ENCODE measurements around the gene CRX. TPM values are rescaled to one million over a fixed set of nuclear protein-coding genes. Genes with fewer than 3 reads are reported as not detected.
A peak's percentile ranks its signal among the peaks of the same experiment; 100 is the strongest.

CRX gene
- total RNA-seq, 2 donors from 2014 or later, result 0.44 to 0.66 TPM

DNA sequence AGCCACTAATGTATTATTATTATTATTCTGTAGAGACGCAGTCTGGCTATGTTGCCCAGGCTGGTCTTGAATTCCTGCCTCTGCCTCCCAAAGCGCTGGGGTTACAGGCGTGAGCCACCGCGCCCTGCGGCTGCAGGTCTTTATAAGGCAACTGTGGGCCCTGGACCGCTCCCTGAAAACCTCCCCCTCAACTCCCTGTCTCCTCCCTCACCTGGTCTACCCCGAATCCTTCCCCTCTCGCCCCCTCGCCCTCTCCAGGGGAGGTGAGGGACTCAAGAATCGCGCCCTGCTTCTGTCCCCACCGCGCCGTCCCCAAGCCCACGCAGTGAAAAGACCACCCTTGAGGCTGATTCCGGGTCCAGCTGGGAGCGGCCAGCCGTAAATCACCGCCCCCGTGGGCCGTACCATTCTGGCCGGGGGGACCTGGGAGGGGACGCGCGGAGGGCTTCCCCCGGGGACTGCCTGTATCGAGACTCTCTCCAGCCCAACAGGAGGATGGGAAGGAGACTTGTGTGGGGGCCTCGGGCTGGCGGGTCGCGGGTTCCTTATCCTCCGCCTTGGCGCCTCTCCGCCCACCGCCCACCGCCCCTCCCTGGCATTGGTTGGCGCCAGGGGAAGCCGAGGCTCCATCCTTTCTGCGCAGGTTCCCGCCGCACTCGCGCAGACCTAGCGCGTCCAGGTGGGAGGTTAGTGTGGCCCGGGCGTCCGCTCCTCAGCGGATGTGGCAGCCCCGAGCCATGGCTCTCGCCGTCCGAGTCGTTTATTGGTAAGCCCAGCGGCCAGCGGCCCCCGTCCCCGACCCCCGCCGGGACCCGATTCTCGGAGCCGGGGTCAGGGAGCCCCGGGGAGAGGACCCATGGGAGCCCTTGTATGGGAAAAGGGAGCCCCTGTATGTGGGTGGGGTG lies 43.4 kb upstream of the CRX start, which contains the start of gene SELENOW:
TSS of gene SELENOW (plus strand) at position 655 of the 905 bp plus-strand sequence. CDS start at position 738, 83 bp downstream.
- no peaks in the 10 kb centered on the region for H3K9me3 ChIP-seq (ENCODE audit: control insufficient read depth, low read length)
- H3K27me3 ChIP-seq (ENCODE audit: control insufficient read depth, insufficient read depth, low read length, poor library complexity, severe bottlenecking), result no peaks in the 10 kb centered on the region
- WGBS, 2 experiments (ENCODE audit: insufficient coverage in 1 of 2, insufficient read length in 1 of 2), result 0 to 2% methylated on average over 26 to 65 of the region's 65 CpGs
- peak; percentile 94 for DNase-seq
- H3K36me3 ChIP-seq (ENCODE audit: control insufficient read depth, insufficient read depth, low read length), result peaks cover 29% of the 10 kb centered on the region
- peak within 1 kb of the TSS; percentile 97 for H3K4me3 ChIP-seq (ENCODE audit: low read length)
- H3K27ac ChIP-seq (ENCODE audit: low read depth, low read length), result peak within 1 kb of the TSS; percentile 99
- H3K9ac ChIP-seq (ENCODE audit: extremely low read depth, low read length, poor library complexity, severe bottlenecking), result peak within 1 kb of the TSS; percentile 85
- H3K36me3 Mint-ChIP-seq (ENCODE audit: low read depth), result peaks cover 29% of the 10 kb centered on the region
- H3K9me3 Mint-ChIP-seq, result no peaks in the 10 kb centered on the region
- no peaks in the 10 kb centered on the region for H3K4me1 ChIP-seq (ENCODE audit: control insufficient read depth, insufficient read depth, low read length)
- no peaks in the 10 kb centered on the region for H3K27me3 Mint-ChIP-seq (ENCODE audit: insufficient read depth)
- peaks cover 26% of the 10 kb centered on the region for H3K4me1 Mint-ChIP-seq
- H3K27ac Mint-ChIP-seq, result peak within 1 kb of the TSS; percentile 97
- peak within 1 kb of the TSS; percentile 93 for H3K4me3 Mint-ChIP-seq
- TF ChIP-seq CTCF (conservative IDR thresholded peaks at IDR 0.05), result no peak

GRCh38 chr19:47778954-47779351 lies 42.8 kb upstream of the CRX start:
- Mint-ChIP-seq H3K27ac (peak overlapping the region; percentile 97), H3K9me3 (no peaks in the 10 kb centered on the region), H3K27me3 (ENCODE audit: insufficient read depth) (no peaks in the 10 kb centered on the region), H3K36me3 (ENCODE audit: low read depth) (peaks cover 34% of the 10 kb centered on the region), H3K4me1 (peaks cover 23% of the 10 kb centered on the region), H3K4me3 (peak overlapping the region; percentile 93)
- Histone ChIP-seq H3K27me3 (ENCODE audit: control insufficient read depth, insufficient read depth, low read length, poor library complexity, severe bottlenecking) (no peaks in the 10 kb centered on the region), H3K36me3 (ENCODE audit: control insufficient read depth, insufficient read depth, low read length) (peaks cover 33% of the 10 kb centered on the region), H3K27ac (ENCODE audit: low read depth, low read length) (no peak overlapping the region), H3K9ac (ENCODE audit: extremely low read depth, low read length, poor library complexity, severe bottlenecking) (peak overlapping the region; percentile 85), H3K9me3 (ENCODE audit: control insufficient read depth, low read length) (no peaks in the 10 kb centered on the region), H3K4me3 (ENCODE audit: low read length) (peak overlapping the region; percentile 97), H3K4me1 (ENCODE audit: control insufficient read depth, insufficient read depth, low read length) (no peaks in the 10 kb centered on the region)
- no peak for DNase-seq
- WGBS, 2 experiments (ENCODE audit: insufficient coverage in 1 of 2, insufficient read length in 1 of 2), result 3% methylated on average over 20 of the region's 20 CpGs; no CpG with 5 or more reads in 1 of the 2 experiments
- no peak for TF ChIP-seq CTCF (conservative IDR thresholded peaks at IDR 0.05)

- peaks cover 21% of the 10 kb centered on the region for H3K4me1 Mint-ChIP-seq
- H3K9me3 ChIP-seq (ENCODE audit: control insufficient read depth, low read length), result no peaks in the 10 kb centered on the region
- DNase-seq, result no peak
- H3K27me3 Mint-ChIP-seq (ENCODE audit: insufficient read depth), result no peaks in the 10 kb centered on the region
- no peaks in the 10 kb centered on the region for H3K4me1 ChIP-seq (ENCODE audit: control insufficient read depth, insufficient read depth, low read length)
- TF ChIP-seq CTCF (conservative IDR thresholded peaks at IDR 0.05), result no peak
- H3K36me3 ChIP-seq (ENCODE audit: control insufficient read depth, insufficient read depth, low read length), result peaks cover 40% of the 10 kb centered on the region
- no peaks in the 10 kb centered on the region for H3K9me3 Mint-ChIP-seq
- H3K4me3 ChIP-seq (ENCODE audit: low read length), result peak overlapping the region; percentile 97
- H3K36me3 Mint-ChIP-seq (ENCODE audit: low read depth), result peaks cover 41% of the 10 kb centered on the region
- H3K27me3 ChIP-seq (ENCODE audit: control insufficient read depth, insufficient read depth, low read length, poor library complexity, severe bottlenecking), result no peaks in the 10 kb centered on the region
- WGBS, 2 experiments (ENCODE audit: insufficient coverage in 1 of 2, insufficient read length in 1 of 2), result 82 to 84% methylated on average over 20 to 24 of the region's 24 CpGs
- peak overlapping the region; percentile 97 for H3K27ac Mint-ChIP-seq
- peak overlapping the region; percentile 93 for H3K4me3 Mint-ChIP-seq
- no peak overlapping the region for H3K27ac ChIP-seq (ENCODE audit: low read depth, low read length)
- peak overlapping the region; percentile 85 for H3K9ac ChIP-seq (ENCODE audit: extremely low read depth, low read length, poor library complexity, severe bottlenecking)
Observed at GRCh38 chr19:47779524-47780214, 42.1 kb upstream of the CRX start.
